Astrocyte (in vitro differentiated cells and primary cell): Measurements from ENCODE around the gene BFSP2. TPM values are rescaled to one million over a fixed set of nuclear protein-coding genes. Genes with fewer than 3 reads are reported as not detected.

Experiments
- DNase-seq: peaks from one replicate; pipeline ENCODE4 v3.0.0-alpha.2; 2010; ENCODE audit warnings: low read depth
- FAIRE-seq: peaks from 2 replicates; lab custom pipeline; 2011; peaks lifted over from hg19 to GRCh38; lab: Jason Lieb, UNC
- H2AFZ ChIP-seq: 2 replicates; pipeline ENCODE4 v1.6.0; 2012; ENCODE audit warnings: low read depth, low read length, inconsistent platforms
- H3K27ac ChIP-seq: 2 replicates; pipeline ENCODE4 v1.5.1; 2011; ENCODE audit warnings: low read depth, low read length, inconsistent platforms
- H3K27me3 ChIP-seq: 2 replicates; pipeline ENCODE4 v1.6.0; 2011; ENCODE audit warnings: low read length, inconsistent platforms; ENCODE audit not compliant: insufficient read depth
- H3K36me3 ChIP-seq: 2 replicates; pipeline ENCODE4 v1.5.1; 2011; ENCODE audit warnings: low read length, inconsistent platforms; ENCODE audit not compliant: insufficient read depth
- H3K4me1 ChIP-seq: 2 replicates; pipeline ENCODE4 v1.5.1; 2011; ENCODE audit warnings: low read length, inconsistent platforms; ENCODE audit not compliant: insufficient read depth
- H3K4me2 ChIP-seq: 2 replicates; pipeline ENCODE4 v1.6.0; 2012; ENCODE audit warnings: low read length, inconsistent platforms
- H3K4me3 ChIP-seq: 2 replicates; pipeline ENCODE4 v1.5.1; 2011; ENCODE audit warnings: low read depth, mild to moderate bottlenecking, low read length, inconsistent platforms; ENCODE audit not compliant: insufficient read depth
- H3K79me2 ChIP-seq: 2 replicates; pipeline ENCODE4 v1.6.0; 2012; ENCODE audit warnings: mild to moderate bottlenecking, low read length, inconsistent platforms; ENCODE audit not compliant: insufficient read depth
- H3K9ac ChIP-seq: 2 replicates; pipeline ENCODE4 v1.6.0; 2012; ENCODE audit warnings: mild to moderate bottlenecking, low read length, inconsistent platforms
- H3K9me3 ChIP-seq: 2 replicates; pipeline ENCODE4 v1.5.1; 2012; ENCODE audit warnings: low read depth, mild to moderate bottlenecking, low read length, inconsistent platforms; ENCODE audit not compliant: insufficient read depth
- H4K20me1 ChIP-seq: 2 replicates; pipeline ENCODE4 v1.6.0; 2012; ENCODE audit warnings: low read length, inconsistent platforms; ENCODE audit not compliant: insufficient read depth
- H3K27ac Mint-ChIP-seq: one replicate; pipeline ENCODE4 v1.8.0; 2021; ENCODE audit warnings: mild to moderate bottlenecking, mixed read lengths; ENCODE audit not compliant: unreplicated experiment
- H3K27me3 Mint-ChIP-seq: one replicate; pipeline ENCODE4 v1.8.0; 2021; ENCODE audit warnings: low read depth, mixed read lengths; ENCODE audit not compliant: unreplicated experiment
- H3K36me3 Mint-ChIP-seq: one replicate; pipeline ENCODE4 v1.8.0; 2021; ENCODE audit warnings: low read depth, mixed read lengths; ENCODE audit not compliant: unreplicated experiment
- H3K4me1 Mint-ChIP-seq: one replicate; pipeline ENCODE4 v1.8.0; 2021; ENCODE audit warnings: low read depth, mixed read lengths; ENCODE audit not compliant: unreplicated experiment
- H3K4me3 Mint-ChIP-seq: one replicate; pipeline ENCODE4 v1.8.0; 2021; ENCODE audit warnings: mild to moderate bottlenecking, moderate library complexity, mixed read lengths; ENCODE audit not compliant: unreplicated experiment
- H3K9me3 Mint-ChIP-seq: one replicate; pipeline ENCODE4 v1.8.0; 2021; ENCODE audit warnings: mild to moderate bottlenecking, mixed read lengths; ENCODE audit not compliant: unreplicated experiment
- EZH2 ChIP-seq: IDR thresholded peaks from 2 replicates; pipeline ENCODE4 v1.6.1; 2012; ENCODE audit warnings: mild to moderate bottlenecking, low read length, inconsistent platforms; ENCODE audit not compliant: insufficient read depth
- total RNA-seq: library from RNA; stranded (reverse); gene quantifications from 2 replicates; pipeline ENCODE4 v1.2.1, GENCODE V29; 2021
- TF ChIP-seq, protein P1 (sequence below): IDR thresholded peaks from 2 replicates; pipeline ENCODE4 v1.5.1; 2011; ENCODE audit warnings: low read depth, mild to moderate bottlenecking, inconsistent platforms, low read length, moderate library complexity; ENCODE audit not compliant: insufficient read depth

The BFSP2 gene
- total RNA-seq, 1 donor from 2014 or later = not detected

DNA sequence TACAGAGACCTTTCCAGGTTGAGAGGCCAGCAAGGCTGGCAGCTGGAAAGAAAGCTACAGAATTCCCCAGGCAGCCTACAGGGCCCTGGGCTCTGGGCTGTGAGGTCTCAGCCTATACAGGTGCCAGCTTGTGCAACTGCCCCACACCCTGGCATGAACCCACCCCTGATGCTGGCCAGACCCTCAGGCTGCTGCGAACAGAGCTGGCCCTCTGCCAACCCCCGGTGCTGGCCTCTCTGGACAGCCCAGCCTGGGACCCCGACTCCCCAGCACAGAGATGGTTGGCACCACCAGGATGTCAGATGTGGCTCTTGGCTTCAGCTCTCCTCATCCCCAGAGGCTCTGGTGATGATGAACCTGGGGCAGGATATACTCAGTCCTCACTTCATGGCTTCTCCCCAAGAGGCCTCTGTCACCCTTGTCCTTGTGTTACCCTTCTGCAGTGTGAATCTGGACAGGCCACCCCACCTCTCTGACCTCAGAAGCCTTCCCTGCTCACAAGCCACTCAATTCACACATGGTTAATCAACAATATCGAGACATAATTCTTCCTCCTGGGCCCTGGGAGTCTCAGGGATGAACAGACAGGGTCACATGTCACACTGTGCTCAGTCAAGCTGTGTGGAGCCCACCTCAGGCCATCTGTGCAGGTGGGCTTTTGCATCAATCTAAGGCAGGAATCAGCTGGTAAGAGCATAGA is 11.0 kb upstream of the BFSP2 start:
- peaks cover 10% of the 10 kb centered on the region for H3K9me3 Mint-ChIP-seq
- Histone ChIP-seq H3K4me2 (no peak overlapping the region), H2AFZ (no peak overlapping the region), H3K4me1 (peaks cover 2% of the 10 kb centered on the region), H3K9ac (no peak overlapping the region), H3K36me3 (no peaks in the 10 kb centered on the region), H3K27me3 (no peaks in the 10 kb centered on the region), H3K79me2 (no peaks in the 10 kb centered on the region), H3K9me3 (no peaks in the 10 kb centered on the region), H3K27ac (no peak overlapping the region), H4K20me1 (no peaks in the 10 kb centered on the region), H3K4me3 (no peak overlapping the region)
- no peak overlapping the region for H3K4me3 Mint-ChIP-seq
- DNase-seq (no peak), FAIRE-seq (no peak)
- H3K36me3 Mint-ChIP-seq = peaks cover 8% of the 10 kb centered on the region
- H3K4me1 Mint-ChIP-seq = peaks cover 20% of the 10 kb centered on the region
- H3K27ac Mint-ChIP-seq = no peak overlapping the region
- H3K27me3 Mint-ChIP-seq = peaks cover 9% of the 10 kb centered on the region
- no peak for TF ChIP-seq EZH2
- TF ChIP-seq, protein P1, sequence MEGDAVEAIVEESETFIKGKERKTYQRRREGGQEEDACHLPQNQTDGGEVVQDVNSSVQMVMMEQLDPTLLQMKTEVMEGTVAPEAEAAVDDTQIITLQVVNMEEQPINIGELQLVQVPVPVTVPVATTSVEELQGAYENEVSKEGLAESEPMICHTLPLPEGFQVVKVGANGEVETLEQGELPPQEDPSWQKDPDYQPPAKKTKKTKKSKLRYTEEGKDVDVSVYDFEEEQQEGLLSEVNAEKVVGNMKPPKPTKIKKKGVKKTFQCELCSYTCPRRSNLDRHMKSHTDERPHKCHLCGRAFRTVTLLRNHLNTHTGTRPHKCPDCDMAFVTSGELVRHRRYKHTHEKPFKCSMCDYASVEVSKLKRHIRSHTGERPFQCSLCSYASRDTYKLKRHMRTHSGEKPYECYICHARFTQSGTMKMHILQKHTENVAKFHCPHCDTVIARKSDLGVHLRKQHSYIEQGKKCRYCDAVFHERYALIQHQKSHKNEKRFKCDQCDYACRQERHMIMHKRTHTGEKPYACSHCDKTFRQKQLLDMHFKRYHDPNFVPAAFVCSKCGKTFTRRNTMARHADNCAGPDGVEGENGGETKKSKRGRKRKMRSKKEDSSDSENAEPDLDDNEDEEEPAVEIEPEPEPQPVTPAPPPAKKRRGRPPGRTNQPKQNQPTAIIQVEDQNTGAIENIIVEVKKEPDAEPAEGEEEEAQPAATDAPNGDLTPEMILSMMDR = no peak

DNA sequence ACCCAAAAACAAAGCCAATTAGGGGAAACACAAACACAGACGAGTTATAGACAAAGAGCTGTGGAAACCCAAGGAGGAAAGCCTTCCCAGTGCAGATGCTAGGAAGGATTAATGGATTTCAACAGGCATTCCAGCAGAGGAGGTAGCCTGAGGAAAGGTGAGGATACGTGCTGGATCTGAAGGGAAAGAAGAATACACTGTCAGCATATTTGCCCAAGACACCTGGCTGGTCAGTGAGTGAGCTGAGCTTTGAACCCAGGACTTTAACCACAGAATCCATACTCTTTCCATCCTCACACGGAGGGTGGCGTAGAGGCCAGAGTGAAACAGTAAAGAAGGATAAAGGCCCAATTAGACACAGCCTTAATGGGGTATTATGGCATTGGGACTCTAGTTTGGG is 9.1 kb upstream of the BFSP2 start:
- Mint-ChIP-seq H3K36me3 (peaks cover 8% of the 10 kb centered on the region), H3K9me3 (peaks cover 16% of the 10 kb centered on the region), H3K4me3 (no peak overlapping the region), H3K27ac (no peak overlapping the region), H3K27me3 (peaks cover 7% of the 10 kb centered on the region), H3K4me1 (peaks cover 11% of the 10 kb centered on the region)
- Histone ChIP-seq H3K9me3 (no peaks in the 10 kb centered on the region), H3K4me2 (no peak overlapping the region), H2AFZ (no peak overlapping the region), H3K36me3 (no peaks in the 10 kb centered on the region), H4K20me1 (no peaks in the 10 kb centered on the region), H3K4me1 (no peaks in the 10 kb centered on the region), H3K79me2 (no peaks in the 10 kb centered on the region), H3K9ac (no peak overlapping the region), H3K27me3 (no peaks in the 10 kb centered on the region), H3K27ac (no peak overlapping the region), H3K4me3 (no peak overlapping the region)
- DNase-seq (no peak), FAIRE-seq (no peak)
- TF ChIP-seq EZH2 = no peak
- TF ChIP-seq, protein P1 = no peak

- peaks cover 11% of the 10 kb centered on the region for H3K4me1 Mint-ChIP-seq
- H3K79me2 ChIP-seq = no peaks in the 10 kb centered on the region
- FAIRE-seq (no peak), DNase-seq (no peak)
- no peak overlapping the region for H3K27ac ChIP-seq
- no peaks in the 10 kb centered on the region for H3K9me3 ChIP-seq
- no peaks in the 10 kb centered on the region for H3K4me1 ChIP-seq
- no peak overlapping the region for H3K9ac ChIP-seq
- no peak for TF ChIP-seq EZH2
- no peaks in the 10 kb centered on the region for H4K20me1 ChIP-seq
- no peak overlapping the region for H3K4me3 ChIP-seq
- no peak overlapping the region for H3K4me2 ChIP-seq
- peaks cover 8% of the 10 kb centered on the region for H3K36me3 Mint-ChIP-seq
- H3K27ac Mint-ChIP-seq = no peak overlapping the region
- H3K27me3 Mint-ChIP-seq = peaks cover 3% of the 10 kb centered on the region
- H3K27me3 ChIP-seq = no peaks in the 10 kb centered on the region
- no peak overlapping the region for H2AFZ ChIP-seq
- peaks cover 16% of the 10 kb centered on the region for H3K9me3 Mint-ChIP-seq
- no peak overlapping the region for H3K4me3 Mint-ChIP-seq
- no peaks in the 10 kb centered on the region for H3K36me3 ChIP-seq
Observed at GRCh38 chr3:133393204-133393603, 6.7 kb upstream of the BFSP2 start.
